HG02943 (cell line): ENCODE results near the gene CCDC149.

Experiments
- ATAC-seq: cut with Tn5 transposase; IDR thresholded peaks from one replicate; pipeline ENCODE4 v1.9.1; 2021; ENCODE audit warnings: mild to moderate bottlenecking, low read depth, moderate library complexity; ENCODE audit not compliant: unreplicated experiment

Gene CCDC149

DNA sequence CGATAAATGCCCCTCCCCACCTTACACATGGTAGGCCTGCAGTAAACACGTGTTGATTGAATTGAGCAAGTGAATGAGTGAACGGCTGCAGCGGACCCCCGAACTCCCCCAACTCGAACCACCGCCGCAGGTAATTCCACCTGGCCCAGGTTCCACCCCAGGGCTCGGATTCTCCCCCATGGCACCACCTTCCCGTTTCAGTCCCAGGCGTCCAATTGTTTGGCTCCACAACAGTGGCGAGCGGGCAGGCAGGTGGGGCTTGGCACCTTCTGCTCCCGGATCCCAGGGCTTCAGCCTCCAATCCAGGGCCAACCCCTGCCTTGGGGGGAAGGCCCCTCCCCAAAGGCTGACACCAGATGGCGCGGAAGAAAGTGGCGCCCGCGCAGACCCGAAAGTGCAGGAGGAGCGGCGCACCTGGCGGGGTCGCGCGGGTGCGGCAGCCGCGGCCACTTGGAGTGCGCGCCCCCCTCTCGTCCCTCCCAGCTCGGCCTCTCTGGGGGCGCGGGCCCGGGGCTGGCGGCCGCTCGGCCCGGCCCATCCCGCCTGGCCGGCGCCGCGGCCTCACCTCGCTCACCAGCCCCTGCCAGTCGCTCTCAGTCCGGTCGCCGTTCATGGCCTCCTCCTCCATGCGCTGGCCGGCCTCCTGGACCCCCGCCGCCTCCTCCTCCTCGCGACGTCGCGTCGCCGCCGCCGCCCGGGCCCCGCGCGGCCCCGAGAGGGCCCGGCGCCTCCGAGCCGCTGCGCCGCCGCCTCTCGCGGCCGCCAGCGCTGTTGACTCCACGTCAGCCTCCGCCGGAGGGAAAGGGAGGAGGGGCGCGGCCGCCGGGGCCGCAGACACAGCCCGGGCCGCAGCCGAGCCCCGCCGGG lies at the start of gene CCDC149:
CCDC149 (minus strand) TSS at position 791 of the 867 bp plus-strand sequence; CDS start at position 613, 178 bp downstream.
- ATAC-seq: no peak

DNA sequence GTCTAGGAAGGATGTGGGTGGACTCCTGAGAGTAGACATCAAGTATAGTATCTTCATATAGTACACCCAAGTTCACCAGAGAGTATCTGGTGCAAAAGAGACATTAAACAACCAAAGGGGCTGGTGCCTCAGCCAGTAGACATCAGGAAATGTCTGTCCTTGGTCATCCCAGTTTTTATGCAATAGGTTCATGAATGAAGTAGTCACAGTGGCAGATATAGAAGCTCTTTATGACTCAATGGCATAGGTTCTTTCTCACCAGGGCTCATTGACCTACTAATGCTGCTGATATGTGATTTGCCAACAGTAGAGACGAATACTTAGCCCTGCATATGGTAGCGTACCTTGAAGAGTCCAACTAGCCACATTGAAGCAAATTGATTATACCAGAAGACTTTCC lies 45.0 kb upstream of the CCDC149 start:
- no peak for ATAC-seq

DNA sequence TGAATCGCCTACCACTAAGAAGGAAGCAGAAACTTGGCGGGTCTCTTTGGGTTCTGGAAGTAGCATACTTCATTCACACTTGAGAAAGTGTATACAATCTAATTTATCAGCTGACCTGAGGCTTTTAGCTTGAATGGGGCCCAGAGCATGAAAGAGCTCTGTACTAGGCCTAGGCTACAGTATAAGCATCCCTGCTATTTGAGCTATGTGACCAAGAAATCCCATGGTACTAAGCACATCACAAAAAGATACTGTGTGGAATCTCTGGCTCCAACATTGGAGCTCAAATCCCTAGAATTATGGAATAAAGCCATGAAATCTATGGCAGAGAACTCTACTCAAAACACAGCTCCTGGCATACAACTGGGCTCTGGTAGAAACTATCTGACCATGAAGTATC lies 43.9 kb upstream of the CCDC149 start:
- ATAC-seq: no peak

DNA sequence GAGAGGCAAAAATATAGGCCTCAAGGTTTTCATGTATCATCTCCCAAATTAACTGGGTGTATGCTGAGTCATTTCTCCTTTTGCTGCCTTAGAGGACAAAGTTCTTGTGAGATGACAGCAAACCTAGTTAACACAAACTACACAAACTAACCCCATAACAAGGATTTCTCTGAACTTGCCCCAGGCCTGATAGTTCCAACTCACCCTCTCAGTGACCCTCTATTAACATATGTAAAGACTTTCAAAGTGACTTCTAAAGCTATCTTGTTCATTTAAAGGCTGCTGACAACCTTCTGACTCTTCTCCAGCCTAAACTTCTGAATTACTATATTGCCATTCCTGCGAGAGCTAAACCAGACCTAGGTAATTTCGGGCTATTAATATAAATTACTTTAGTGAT lies 43.2 kb upstream of the CCDC149 start:
- no peak for ATAC-seq

DNA sequence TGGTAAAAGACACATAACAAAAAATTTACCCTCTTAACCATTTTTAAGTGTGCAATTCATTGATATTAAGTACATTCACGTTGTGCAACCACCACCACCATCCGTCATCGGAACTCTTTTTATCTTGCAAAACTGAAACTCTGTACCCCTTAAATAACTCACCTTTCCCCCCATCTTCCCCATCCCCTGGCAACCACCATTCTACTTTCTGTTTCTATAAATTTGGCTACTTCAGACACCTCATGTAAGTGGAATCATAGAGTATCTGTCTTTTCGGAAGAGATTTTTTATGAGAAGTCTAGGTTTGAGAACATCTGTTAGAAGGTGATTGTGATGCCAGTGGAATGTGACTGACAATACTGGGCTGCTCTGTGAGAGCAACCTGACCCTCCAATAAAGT lies 39.8 kb upstream of the CCDC149 start:
- no peak for ATAC-seq

DNA sequence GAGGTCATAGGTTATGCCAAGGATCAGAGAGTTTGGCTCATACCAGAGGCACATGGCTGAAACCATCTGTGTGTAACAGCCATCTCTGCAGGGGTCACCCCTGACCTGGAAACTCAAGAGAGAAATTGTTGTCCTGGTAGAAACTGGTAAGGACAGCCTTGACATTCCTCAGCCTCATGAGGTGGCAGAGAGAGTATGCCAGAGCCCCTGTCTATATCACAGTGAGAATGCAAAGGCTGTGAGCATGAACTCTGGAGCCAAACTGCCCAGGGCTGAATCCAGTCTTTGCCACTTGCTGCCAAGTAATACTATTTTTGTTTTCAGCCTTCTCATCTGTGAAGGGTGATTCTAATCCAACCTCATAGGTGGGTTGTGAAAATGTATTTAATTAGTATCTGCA lies 37.1 kb upstream of the CCDC149 start:
- ATAC-seq: no peak

DNA sequence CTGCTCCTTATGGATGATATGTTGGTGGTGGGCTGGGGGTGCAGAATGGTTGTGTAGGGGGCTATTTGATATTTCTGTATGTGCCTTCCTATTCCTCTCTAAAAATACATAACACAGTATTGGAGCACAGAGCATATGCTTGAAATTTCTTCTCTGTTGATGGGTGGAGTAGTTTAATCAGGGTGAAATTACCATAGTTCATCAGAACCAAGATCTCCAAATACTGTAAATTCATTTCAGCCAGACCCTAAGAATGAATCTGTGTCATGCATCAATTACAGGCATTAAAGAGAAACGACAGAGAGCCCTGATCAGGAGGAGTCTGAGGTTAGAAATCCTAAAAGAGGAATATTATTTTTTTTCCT lies 25.1 kb upstream of the CCDC149 start:
- ATAC-seq: no peak

DNA sequence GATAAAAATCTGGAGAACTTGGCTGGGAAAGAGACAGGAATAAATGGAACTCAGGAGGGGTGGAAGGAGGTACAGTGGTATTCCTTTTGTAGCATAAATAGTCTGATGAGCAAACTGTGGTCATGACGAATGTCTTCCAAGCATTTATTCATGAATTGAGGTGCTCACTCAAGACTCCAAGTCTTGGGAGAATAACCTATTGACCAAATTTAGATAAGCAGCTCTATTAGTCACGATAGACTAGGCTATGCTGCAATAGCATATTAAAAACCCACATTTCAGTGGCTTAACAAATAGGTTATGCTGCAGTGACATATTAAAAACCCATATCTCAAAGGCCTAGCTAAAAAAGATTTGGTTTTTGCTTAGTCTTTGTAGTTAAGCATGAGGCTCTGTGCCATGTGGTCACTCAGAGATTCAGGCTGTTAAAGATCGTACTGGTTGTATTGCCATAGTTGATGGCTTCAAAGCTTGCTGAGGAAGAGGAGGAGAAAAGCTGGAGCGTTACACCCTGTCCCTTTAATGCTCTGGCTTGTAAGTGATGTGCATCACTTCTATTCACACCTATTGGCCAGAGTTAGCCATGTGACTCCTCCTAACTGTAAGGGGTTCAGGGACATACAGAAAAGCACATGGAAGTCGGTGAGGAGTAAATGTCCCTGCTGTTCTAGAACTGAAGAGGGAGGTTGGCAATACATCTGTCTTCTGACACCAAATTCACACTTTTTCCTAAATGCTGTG lies 24.5 kb upstream of the CCDC149 start:
- ATAC-seq: no peak

DNA sequence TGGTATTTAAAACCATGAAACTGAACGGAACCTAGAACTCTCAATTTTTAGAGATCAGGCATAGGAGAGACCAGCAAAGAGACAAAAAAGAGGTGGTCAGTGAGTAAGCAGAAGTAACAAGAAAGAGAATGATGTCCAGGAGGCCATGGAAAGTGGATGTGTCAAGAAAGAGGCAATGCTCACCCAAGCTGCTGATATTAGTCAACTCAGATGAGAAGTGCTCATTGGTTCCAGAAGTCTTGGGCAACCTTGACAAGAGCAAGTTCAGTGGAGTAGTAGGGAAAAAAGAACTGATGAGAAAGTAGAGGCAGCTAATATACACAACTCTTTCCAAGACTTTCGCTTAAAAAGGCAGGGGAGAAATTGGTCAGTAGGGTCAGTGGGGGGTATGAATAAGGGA lies 23.0 kb upstream of the CCDC149 start:
- ATAC-seq: no peak

DNA sequence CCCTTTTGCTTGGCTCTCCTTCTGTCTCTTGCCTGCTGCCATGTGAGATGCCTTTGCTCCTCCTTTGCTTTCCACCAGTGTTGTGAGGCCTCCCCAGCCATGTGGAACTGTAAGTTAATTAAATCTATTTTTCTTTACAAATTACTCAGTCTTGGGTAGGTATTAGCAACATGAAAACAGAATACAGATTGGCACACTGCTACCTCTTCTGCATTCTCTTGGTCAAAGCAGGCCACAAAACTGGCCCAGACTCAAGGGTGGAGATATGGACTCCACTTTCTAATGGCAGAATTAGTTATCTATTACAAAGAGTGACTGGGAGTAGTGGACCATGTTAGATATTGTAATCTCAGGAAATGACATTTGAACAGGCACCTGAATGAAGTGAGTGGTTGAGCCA lies 21.5 kb upstream of the CCDC149 start:
- no peak for ATAC-seq

DNA sequence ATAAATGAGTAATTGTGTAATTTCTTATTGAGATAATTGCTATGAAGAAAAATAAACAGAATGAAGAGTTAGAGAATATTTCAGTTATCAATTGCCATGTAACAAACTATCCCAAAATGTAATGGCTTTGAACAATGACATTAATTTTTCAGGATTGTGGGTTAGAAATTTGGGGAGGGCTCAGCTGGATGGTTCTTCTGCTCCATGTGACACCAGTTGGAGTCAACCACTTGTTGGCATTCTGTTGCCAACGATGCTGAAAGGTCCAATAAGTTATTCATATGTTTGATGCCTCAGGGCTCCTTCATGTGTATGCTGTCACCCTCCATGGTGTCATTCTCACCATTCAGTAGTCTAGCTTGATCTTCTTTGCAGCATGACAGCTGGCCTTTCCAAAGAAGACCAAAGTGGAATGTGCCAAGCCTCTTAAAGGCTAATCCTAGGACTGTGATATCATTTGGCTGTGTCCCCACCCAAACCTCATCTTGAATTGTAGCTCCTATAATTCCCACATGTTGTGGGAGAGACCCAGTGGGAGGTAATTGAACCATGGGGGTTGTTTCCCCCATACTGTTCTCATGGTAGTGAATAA lies 20.9 kb upstream of the CCDC149 start:
- ATAC-seq: no peak

DNA sequence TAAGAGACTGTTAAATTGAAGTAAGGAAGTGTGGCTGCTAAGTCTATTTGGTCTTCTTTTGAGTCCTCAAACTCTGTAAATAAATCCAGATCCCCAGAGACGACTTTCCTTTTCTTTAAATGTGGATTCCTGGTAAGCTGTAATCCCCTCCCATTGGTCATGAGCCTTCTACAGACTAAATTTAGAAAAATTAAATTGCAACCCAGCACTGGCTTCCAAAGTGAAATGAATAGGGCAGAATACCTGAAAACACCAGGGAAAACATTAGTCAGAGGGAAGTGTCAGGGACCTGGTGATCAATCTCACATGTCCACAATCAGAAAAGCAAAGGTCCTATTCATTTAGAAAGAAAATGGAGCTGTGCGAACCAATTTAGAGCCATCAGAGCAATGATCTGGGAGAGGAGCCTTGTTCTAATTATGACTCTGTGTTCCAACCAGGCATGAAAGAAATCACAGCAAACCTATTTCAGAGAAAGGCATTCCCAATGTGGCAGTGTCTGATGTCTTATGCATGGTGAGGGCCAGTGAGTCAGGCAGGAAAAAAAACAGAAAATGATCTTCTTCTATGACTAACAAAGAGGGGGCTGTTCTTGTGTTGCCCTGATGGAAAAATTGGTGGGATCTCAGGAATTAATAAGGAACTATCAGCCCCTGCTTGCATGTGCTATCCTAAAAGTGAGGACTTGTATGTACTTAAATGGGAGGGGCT lies 19.8 kb upstream of the CCDC149 start:
- no peak for ATAC-seq

DNA sequence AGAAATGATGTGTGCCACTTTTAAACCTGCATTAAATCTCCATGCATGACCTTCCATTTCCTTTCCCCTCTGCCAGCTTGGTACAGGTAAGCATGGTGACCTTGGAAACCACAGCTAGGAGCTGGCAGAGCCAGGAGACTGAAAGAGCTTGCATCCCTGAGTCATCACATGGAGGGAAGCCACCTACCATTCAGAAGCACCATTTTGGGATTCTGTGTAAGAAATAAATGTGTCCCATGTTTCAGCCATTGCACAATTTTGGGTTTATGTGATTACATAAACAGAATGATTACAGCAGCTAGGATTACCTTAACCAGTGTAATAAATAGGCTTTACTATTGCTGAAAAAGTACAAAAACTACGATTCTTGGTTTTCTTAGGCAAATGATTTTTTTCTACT lies 17.3 kb upstream of the CCDC149 start:
- no peak for ATAC-seq

DNA sequence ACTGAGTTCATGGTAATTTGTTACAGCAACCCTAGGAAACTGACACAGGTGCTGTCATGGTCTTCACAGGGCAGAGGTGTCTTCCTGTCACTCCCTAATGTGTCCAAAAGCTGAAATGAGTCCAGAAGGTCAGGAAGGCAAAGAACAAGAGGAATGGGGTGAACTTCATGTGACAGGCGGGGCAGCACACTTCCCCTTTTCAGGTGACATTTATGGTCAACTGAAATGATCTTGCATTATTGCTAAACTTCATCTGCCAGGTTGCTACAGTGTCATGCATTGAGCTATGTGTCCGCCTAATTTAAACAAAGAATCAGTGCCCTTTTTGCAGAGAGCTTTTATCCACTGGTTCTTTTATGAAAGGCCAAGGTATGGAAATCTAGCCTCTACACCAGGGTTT lies 15.9 kb upstream of the CCDC149 start:
- ATAC-seq: no peak

DNA sequence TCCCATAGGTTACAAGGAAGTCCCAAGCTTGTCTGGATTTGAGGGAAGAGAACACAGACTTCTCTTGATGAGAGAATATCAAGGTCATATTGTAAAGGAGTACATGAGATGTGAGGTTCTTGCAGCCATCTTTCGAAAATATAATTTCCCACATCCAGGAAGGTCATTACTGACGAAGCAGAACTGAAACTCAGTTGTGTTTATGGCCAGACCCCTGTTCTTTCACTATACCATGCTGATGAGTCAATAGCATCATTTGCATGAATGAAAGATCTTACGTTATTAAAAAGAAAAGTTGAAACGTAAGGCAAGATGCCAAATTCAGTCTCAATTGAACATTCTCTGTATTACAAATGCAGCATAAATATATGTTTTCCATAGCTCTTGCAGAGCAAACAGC lies 14.2 kb upstream of the CCDC149 start:
- ATAC-seq: no peak

DNA sequence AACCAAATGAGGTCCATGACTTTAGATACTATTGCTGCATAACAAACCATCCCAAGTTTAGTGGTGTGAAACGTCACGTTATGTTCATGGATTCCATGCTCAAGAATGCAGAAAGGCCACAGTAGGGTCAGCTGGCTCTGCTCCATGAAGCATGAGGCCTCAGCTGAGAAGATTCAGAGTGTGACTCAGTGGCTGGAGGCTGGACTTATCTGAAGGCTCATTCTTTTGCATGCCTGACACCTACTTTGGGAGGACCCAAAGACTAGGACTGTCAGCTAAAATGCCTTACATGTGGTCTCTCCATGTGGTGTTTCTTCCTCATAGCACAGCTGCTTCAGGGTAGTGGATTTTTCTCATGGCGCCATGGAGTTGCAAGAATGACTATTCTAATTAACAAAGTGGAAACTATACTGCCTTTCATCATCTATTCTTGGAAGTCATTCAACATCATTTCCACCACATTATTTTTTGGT lies 11.5 kb upstream of the CCDC149 start:
- no peak for ATAC-seq

DNA sequence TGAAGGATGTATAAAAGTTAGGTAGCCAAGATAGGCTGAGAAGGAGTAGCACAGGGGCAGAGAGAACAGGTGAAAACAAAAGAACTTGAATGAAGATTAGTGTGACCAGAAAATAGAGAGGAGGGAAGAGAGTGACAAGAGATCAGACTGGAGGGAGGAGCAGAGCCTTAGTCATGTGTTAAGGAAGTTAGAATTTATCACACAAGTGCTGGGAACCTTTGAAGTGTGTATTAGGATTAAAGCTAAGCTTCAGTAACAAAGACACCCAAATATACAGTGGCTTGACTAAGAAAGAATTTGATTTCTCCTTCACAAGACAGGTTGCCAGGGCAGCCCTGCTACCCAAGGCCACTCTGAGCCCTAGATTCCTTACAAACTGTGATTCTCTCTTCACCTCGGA lies 10.7 kb upstream of the CCDC149 start:
- ATAC-seq: no peak

DNA sequence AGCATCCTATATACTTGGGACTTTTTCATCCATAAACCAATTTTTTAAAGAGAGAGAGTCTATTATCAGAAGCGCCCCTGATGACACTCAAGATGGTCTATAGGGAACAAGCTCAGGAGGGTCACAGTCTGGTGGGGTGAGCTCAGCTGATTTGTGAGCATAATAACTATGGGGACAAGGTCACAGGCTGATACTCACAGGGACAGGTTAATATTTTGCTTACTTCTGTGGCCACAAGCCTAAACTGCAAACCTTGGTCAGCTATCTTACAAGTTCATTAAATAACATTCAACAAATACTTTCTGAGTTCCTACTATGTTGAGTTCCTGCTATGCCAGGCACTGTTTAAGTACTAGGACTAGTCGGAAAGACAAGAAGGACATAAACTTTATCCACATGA lies 10.2 kb upstream of the CCDC149 start:
- ATAC-seq: no peak

DNA sequence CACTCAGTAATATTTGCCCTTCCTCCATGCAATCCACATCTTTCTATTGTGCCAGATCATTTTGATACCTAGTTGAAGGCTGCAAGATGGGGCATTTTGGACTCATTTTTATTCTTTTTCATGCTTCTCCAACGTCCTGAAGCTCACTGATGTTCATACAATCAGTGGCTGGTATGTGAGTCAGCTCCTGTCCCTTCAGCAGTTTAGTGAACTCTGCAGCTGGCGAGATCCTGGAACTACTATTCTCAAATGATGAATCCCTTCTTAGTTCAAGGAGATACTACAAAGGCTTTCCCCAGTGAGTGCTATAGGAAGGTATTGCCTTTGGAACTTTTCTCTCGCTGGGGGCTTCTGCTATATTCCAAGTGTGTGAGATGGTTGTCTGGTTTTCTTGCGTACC lies 9.6 kb upstream of the CCDC149 start:
- ATAC-seq: no peak

DNA sequence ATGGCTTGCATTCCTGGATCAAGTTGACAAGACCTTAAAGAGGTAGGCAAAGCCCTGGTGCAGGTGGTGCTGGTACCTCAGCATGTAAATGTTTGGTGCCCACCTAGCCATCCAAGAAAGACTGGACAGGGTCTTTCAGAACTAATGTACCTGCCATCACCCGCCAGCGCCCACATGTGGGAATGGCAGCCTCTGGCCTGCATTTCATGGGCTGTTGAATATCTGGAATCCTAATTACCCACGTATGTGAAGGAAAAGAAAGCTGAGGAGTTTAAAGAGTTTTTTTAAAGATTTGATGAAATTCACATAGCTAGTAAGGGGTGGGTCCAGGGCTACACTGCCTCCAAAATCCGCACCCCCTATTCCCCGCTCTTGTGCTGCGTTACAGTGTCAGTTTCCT lies 8.6 kb upstream of the CCDC149 start:
- ATAC-seq: no peak

DNA sequence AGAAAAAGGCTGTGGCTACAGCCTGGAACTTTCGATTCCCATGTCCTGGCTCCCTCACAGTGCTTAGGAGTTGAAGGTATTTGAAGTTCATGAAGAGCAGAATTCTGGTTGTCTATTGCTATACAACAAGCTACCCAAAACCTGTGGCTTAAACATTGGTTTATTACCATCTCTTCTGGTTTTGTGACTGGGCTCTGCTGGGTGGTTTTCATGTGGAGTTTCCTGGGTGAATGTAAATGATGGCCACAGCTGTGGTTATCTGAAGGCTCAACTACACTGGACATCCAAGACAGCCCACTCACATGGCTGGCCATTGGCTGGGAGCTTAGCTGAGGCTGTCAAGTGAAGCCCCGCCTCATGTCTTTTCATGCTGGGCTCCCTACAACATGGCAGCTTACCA lies 7.2 kb upstream of the CCDC149 start:
- ATAC-seq: no peak
